ENCODE measurements around the gene ABCA2.

- no peak for TF ChIP-seq CTCF (IDR thresholded peaks at IDR 0.05)
- no peak for TF ChIP-seq POLR2A (IDR thresholded peaks at IDR 0.05)
- TF ChIP-seq EP300 (IDR thresholded peaks at IDR 0.05), result no peak
Measured at GRCh38 chr9:137026384-137026783, 1.7 kb downstream of the ABCA2 start.
